ENCODE measurements around the gene CACNG8.

The CACNG8 gene

DNA sequence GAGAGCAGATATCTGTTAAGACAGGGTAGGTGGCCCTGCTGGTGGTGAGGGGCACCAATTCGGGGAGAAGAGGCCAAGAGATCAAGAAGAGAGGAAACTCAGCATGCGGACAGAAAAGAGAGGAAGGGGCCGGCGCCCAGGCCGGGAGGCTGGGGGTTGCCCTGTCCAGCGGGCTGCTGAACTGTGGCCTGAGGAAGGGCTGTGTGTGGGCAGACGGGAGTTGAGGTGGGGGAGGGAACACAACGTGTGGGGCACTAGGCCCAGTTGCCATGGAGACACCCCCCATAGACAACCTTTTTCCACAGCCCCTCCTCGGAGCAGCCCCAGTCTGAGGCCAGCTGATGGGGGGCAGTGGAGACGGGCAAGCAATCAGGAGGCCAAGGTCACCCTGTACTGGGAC lies 2.5 kb upstream of the CACNG8 start:
- peak overlapping the region in 1 of 2 donors; percentile 63 for H3K4me3 ChIP-seq (replicated peaks in 1 of 2; ENCODE audit: low read depth in 2 of 2, low read length in 2 of 2)
- DNase-seq (ENCODE audit: low read depth in 2 of 2) = no peak
- no peak for TF ChIP-seq CTCF (IDR thresholded peaks at IDR 0.05; ENCODE audit: low read depth, low read length)

DNA sequence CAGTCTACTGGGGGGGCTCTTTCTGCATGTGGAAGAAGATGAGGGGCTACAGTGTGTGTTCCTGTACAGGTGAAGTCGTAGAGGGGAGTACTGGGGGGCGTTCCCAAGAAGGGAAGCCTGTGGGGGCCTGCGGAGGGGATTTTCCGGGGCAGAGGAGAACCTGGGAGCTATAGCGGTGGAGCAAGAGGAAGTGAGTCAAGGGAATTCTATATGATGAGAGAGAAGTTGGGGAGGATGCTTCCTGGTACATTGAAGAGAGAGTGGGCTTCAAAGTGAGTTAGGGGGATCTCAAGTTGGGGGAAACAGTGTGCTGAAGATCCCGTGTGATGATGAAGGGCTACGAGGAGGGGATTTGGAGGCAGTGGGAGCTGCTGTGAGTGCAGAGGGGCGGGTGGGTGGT lies 1.9 kb upstream of the CACNG8 start:
- no peak for TF ChIP-seq CTCF (IDR thresholded peaks at IDR 0.05; ENCODE audit: low read depth, low read length)
- DNase-seq (ENCODE audit: low read depth in 2 of 2) = no peak
- peak overlapping the region; percentile 63 to 70 for H3K4me3 ChIP-seq (replicated peaks in 1 of 2; ENCODE audit: low read depth in 2 of 2, low read length in 2 of 2)

DNA sequence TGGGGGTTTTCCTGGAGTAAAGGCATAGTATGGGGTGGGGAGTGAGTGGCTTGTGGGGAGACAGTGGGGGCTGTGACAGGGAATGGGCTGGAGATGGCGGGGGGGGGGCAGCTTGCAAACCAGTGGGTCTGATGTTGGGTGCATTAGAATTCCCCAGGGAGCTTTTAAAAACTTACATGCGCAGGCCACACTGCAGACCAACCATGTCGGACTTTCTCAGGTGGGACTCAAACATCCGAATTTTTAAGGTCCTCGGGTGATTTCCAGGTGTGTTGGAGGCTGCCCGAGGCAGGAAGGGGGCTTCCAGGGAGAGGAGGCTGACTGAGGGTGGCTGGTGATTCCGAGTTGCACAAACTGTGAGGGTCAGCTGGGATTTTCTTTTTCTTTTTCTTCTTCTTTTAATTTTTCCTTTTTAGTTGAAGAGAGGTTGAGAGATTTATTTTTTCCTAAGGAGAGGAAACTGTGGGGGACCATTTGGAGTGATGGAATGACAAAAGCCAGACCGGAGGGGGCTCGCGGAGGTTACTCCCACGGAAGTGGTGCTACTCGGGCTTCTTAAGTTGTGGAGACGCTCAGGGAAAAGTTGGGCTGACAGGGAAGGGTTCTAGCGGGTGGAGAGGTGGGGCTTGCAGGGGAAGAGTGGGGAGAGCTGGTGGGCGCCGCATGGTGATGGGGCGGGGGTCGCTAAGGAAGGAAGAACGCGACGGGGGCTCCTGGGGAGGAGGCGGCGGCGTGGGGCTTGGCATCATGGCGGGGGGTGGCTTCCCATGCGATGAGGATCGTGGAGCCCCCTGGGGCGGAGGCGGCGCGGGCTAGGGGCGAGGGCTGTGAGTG lies 997 bp upstream of the CACNG8 start:
- no peak for TF ChIP-seq CTCF (IDR thresholded peaks at IDR 0.05; ENCODE audit: low read depth, low read length)
- peak overlapping the region; percentile 63 to 70 for H3K4me3 ChIP-seq (replicated peaks in 1 of 2; ENCODE audit: low read depth in 2 of 2, low read length in 2 of 2)
- peak; percentile 67 to 72 for DNase-seq (ENCODE audit: low read depth in 2 of 2)

- peak overlapping the region in 1 of 2 donors; percentile 18 for H3K4me3 ChIP-seq (replicated peaks in 1 of 2; ENCODE audit: low read depth in 2 of 2, low read length in 2 of 2)
- no peak for TF ChIP-seq CTCF (IDR thresholded peaks at IDR 0.05; ENCODE audit: low read depth, low read length)
- peak in 1 of 2 donors; percentile 49 for DNase-seq (ENCODE audit: low read depth in 2 of 2)
Measured at GRCh38 chr19:53965091-53965490, 2.4 kb downstream of the CACNG8 start.

GRCh38 chr19:53966931-53967330 lies 4.2 kb downstream of the CACNG8 start:
- no peak for TF ChIP-seq CTCF (IDR thresholded peaks at IDR 0.05; ENCODE audit: low read depth, low read length)
- H3K4me3 ChIP-seq (replicated peaks in 1 of 2; ENCODE audit: low read depth in 2 of 2, low read length in 2 of 2) = no peak overlapping the region
- DNase-seq (ENCODE audit: low read depth in 2 of 2) = no peak

DNA sequence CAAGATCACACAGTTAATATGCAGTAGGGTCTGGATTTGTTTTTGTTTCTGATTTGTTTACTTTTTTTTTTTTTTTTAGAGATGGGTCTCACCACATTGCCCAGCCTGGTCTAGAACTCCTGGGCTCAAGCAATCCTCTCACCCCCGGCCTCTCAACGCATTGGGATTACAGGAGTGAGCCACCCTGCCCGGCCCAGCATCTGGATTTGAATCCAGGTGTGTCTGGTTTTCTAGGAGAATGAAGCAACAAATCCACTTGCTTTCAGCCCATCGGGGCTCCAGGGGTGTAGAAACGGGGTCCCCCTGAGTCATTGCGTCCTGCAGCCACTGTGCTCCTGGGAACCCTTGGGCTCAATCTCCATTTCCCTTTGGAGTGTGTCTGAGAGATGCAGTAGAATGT lies 6.6 kb downstream of the CACNG8 start:
- DNase-seq (ENCODE audit: low read depth in 2 of 2) = no peak
- no peak for TF ChIP-seq CTCF (IDR thresholded peaks at IDR 0.05; ENCODE audit: low read depth, low read length)
- no peak overlapping the region for H3K4me3 ChIP-seq (replicated peaks in 1 of 2; ENCODE audit: low read depth in 2 of 2, low read length in 2 of 2)

Data from cardiac fibroblast (primary cell).